Measurements from ENCODE around the gene RHBDD3.
"Not testable (repeated sequence)": the region's sequence is repeated elsewhere in the genome, so short reads cannot be mapped to it uniquely, and the experiment has no call there.

RHBDD3 gene

DNA sequence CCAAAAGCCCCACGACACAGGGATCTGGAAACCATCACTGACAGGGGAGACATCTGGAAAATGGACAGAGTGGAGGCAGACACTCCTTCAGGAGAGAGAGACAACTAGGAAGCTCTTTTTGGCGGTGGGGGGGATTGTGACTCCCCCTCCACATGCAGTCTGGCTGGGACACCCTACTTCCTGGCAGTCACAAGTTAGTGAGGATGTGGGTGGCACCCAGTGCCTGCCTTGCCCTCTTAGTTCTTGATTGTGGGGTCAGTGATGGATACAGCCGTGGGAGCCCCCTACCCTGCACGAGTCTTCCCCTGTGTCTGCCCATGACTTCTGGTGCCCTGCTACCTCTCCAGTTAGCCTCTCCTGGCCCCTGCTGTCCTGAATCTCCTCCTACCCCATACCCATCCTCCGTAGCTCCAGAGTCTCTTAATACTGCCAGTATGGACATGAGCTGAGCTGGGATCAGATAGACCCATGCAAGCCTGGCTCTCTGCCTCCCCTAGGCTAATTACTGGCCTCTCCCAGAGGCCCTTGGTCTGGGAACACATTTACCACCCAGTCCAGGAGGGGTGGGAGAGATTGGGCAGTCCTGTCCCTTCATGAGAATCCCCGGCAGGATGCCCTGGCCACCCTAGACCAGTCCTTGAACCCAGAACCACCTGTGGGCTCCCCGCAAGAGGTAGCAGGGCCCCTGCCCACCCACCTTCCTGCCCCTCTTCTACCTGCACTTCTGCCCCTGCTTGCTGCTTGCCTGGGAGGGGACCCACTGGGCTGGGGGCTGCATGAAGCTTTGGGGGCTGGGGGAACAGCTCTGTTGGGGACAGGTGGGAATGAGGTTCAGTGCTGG is 22.8 kb downstream of the RHBDD3 start:
- Histone ChIP-seq H3K4me3 (ENCODE audit: low read depth in 1 of 2, low read length in 1 of 2) (no peak overlapping the region), H3K27me3 (no peaks in the 10 kb centered on the region), H3K27ac (no peak overlapping the region), H3K36me3 (no peaks in the 10 kb centered on the region), H3K9me3 (no peaks in the 10 kb centered on the region), H3K4me1 (ENCODE audit: control insufficient read depth in 1 of 2, insufficient read depth in 1 of 2, low read depth in 1 of 2, low read length in 1 of 2) (no peaks in the 10 kb centered on the region)
- TF ChIP-seq CTCF (IDR thresholded peaks at IDR 0.05): no peak

- no peak for TF ChIP-seq CTCF (IDR thresholded peaks at IDR 0.05)
These were observed 23.8 kb downstream of the RHBDD3 start for GRCh38 chr22:29243874-29244446.

GRCh38 chr22:29240481-29240880 is 27.3 kb downstream of the RHBDD3 start:
- H3K4me3 ChIP-seq (ENCODE audit: low read depth in 1 of 2, low read length in 1 of 2); H3K4me1 ChIP-seq (ENCODE audit: control insufficient read depth in 1 of 2, insufficient read depth in 1 of 2, low read depth in 1 of 2, low read length in 1 of 2); H3K27ac ChIP-seq; H3K36me3 ChIP-seq; H3K27me3 ChIP-seq; H3K9me3 ChIP-seq: not testable (repeated sequence)

More at GRCh38 chr22:29243874-29244446, 23.8 kb downstream of the RHBDD3 start:
- Histone ChIP-seq H3K27ac (no peak overlapping the region), H3K36me3 (no peaks in the 10 kb centered on the region), H3K4me3 (ENCODE audit: low read depth in 1 of 2, low read length in 1 of 2) (no peak overlapping the region), H3K27me3 (no peaks in the 10 kb centered on the region), H3K4me1 (ENCODE audit: control insufficient read depth in 1 of 2, insufficient read depth in 1 of 2, low read depth in 1 of 2, low read length in 1 of 2) (no peaks in the 10 kb centered on the region), H3K9me3 (no peaks in the 10 kb centered on the region)

- Histone ChIP-seq H3K4me3 (ENCODE audit: low read depth in 1 of 2, low read length in 1 of 2) (no peak overlapping the region), H3K4me1 (ENCODE audit: control insufficient read depth in 1 of 2, insufficient read depth in 1 of 2, low read depth in 1 of 2, low read length in 1 of 2) (no peaks in the 10 kb centered on the region), H3K9me3 (no peaks in the 10 kb centered on the region), H3K27ac (no peak overlapping the region), H3K36me3 (no peaks in the 10 kb centered on the region), H3K27me3 (no peaks in the 10 kb centered on the region)
- TF ChIP-seq CTCF (IDR thresholded peaks at IDR 0.05): no peak
These were observed 34.4 kb downstream of the RHBDD3 start for GRCh38 chr22:29233277-29233877.

GRCh38 chr22:29231971-29232959 is 35.5 kb downstream of the RHBDD3 start:
- no peak overlapping the region for H3K27ac ChIP-seq
- no peak overlapping the region for H3K4me3 ChIP-seq (ENCODE audit: low read depth in 1 of 2, low read length in 1 of 2)
- H3K4me1 ChIP-seq (ENCODE audit: control insufficient read depth in 1 of 2, insufficient read depth in 1 of 2, low read depth in 1 of 2, low read length in 1 of 2): no peaks in the 10 kb centered on the region
- no peaks in the 10 kb centered on the region for H3K36me3 ChIP-seq
- H3K27me3 ChIP-seq: no peaks in the 10 kb centered on the region
- no peaks in the 10 kb centered on the region for H3K9me3 ChIP-seq
- TF ChIP-seq CTCF (IDR thresholded peaks at IDR 0.05): no peak
